Endothelial cell of umbilical vein (primary cell): ENCODE results near the gene EEFSEC.

Source experiments
- CTCF ChIP-seq, 2 donors: IDR thresholded peaks; 1 replicate in 1 of 2; 2 replicates in 1 of 2; pipeline ENCODE4 v1.5.1; 2011; ENCODE audit warnings: low read length in 2 of 2, mild to moderate bottlenecking in 2 of 2, moderate library complexity in 2 of 2, control low read depth in 1 of 2, inconsistent platforms in 1 of 2, low read depth in 1 of 2; ENCODE audit not compliant: insufficient read depth in 1 of 2; ENCODE audit errors: extremely low read depth in 1 of 2
- EZH2 ChIP-seq: IDR thresholded peaks from 2 replicates; pipeline ENCODE4 v1.6.1; 2012; ENCODE audit warnings: borderline replicate concordance, low read depth, mild to moderate bottlenecking, moderate library complexity, low read length, inconsistent platforms; ENCODE audit not compliant: severe bottlenecking
- FOS ChIP-seq: IDR thresholded peaks from 2 replicates; pipeline ENCODE4 v1.6.1; 2011; ENCODE audit warnings: mild to moderate bottlenecking, low read length, moderate library complexity, borderline replicate concordance; ENCODE audit not compliant: insufficient read depth
- GATA2 ChIP-seq: IDR thresholded peaks from 2 replicates; pipeline ENCODE4 v1.7.0; 2011; ENCODE audit warnings: low read depth, mild to moderate bottlenecking, moderate library complexity, mixed read lengths, low read length; ENCODE audit not compliant: insufficient read length, insufficient read depth
- JUN ChIP-seq: IDR thresholded peaks from 2 replicates; pipeline ENCODE4 v1.6.1; 2011; ENCODE audit warnings: borderline replicate concordance, low read depth; ENCODE audit not compliant: insufficient read length, insufficient read depth
- MAX ChIP-seq: IDR thresholded peaks from 2 replicates; pipeline ENCODE4 v1.6.1; 2011; ENCODE audit not compliant: insufficient read depth, insufficient read length
- MYC ChIP-seq: IDR thresholded peaks from one replicate; pipeline ENCODE4 v1.6.1; 2011; ENCODE audit warnings: mild to moderate bottlenecking, low read depth, low read length
- POLR2A ChIP-seq: IDR thresholded peaks from 2 replicates; pipeline ENCODE4 v1.6.1; 2012; ENCODE audit warnings: low read depth, mild to moderate bottlenecking, control low read depth, low read length
- POLR2AphosphoS5 ChIP-seq: IDR thresholded peaks from 2 replicates; pipeline ENCODE4 v1.6.1; 2012; ENCODE audit warnings: low read depth, mild to moderate bottlenecking, control low read depth, low read length, moderate library complexity; ENCODE audit not compliant: insufficient read depth

- TF ChIP-seq CTCF (IDR thresholded peaks at IDR 0.05; ENCODE audit: extremely low read depth in 1 of 2, insufficient read depth in 1 of 2, low read depth in 1 of 2, low read length in 2 of 2) (no peak), POLR2A (no peak), MAX (no peak), EZH2 (no peak), POLR2AphosphoS5 (no peak), JUN (no peak), GATA2 (no peak), MYC (no peak), FOS (no peak)
Observed at GRCh38 chr3:128188956-128189355, 35.7 kb downstream of the EEFSEC start.
